Esophagus muscularis mucosa (tissue), 4 donors: Measurements from ENCODE around the gene NUBPL. TPM values are rescaled to one million over a fixed set of nuclear protein-coding genes. Genes with fewer than 3 reads are reported as not detected.

ENCODE experiments used
- DNase-seq: peaks from one replicate; pipeline ENCODE4 v3.0.0-alpha.2; 2017; ENCODE audit errors: extremely low spot score
- H3K27ac ChIP-seq, 4 donors: fragments of 200-600 bp; sonication (generic); replicated peaks in 1 of 4; 1 replicate in 3 of 4; 2 replicates in 1 of 4; pipeline ENCODE4 v1.5.1; 2016 to 2019; ENCODE audit warnings: mild to moderate bottlenecking in 1 of 4
- H3K27me3 ChIP-seq, 4 donors: fragments of 200-600 bp; sonication (generic); one replicate each; pipeline versions ENCODE4 v1.5.1 to v1.6.0; 2016 to 2019
- H3K36me3 ChIP-seq, 4 donors: fragments of 200-600 bp; sonication (generic); one replicate each; pipeline ENCODE4 v1.5.1; 2016 to 2019
- H3K4me1 ChIP-seq, 4 donors: fragments of 200-600 bp; sonication (generic); one replicate each; pipeline ENCODE4 v1.5.1; 2016 to 2019
- H3K4me3 ChIP-seq, 4 donors: fragments of 200-600 bp; sonication (generic); 1 replicate in 2 of 4; 2 replicates in 2 of 4; pipeline ENCODE4 v1.5.1; 2016 to 2019; ENCODE audit warnings: mild to moderate bottlenecking in 4 of 4, moderate library complexity in 1 of 4
- H3K9me3 ChIP-seq, 4 donors: fragments of 200-600 bp; sonication (generic); 1 replicate in 3 of 4; 2 replicates in 1 of 4; pipeline ENCODE4 v1.5.1; 2016 to 2019
- CTCF ChIP-seq, 3 experiments: fragments of 200-600 bp in 2 of 3; fragments of 450-650 bp in 1 of 3; sonication (generic) in 2 of 3; IDR thresholded peaks; one replicate each; pipeline ENCODE4 v1.5.1; 2017 to 2019; ENCODE audit warnings: antibody characterized with exemption in 3 of 3, mild to moderate bottlenecking in 2 of 3, moderate library complexity in 1 of 3
- EP300 ChIP-seq: sonication (generic); formaldehyde crosslinking; IDR thresholded peaks from one replicate; pipeline ENCODE4 v1.6.1; 2017; ENCODE audit warnings: antibody characterized with exemption
- POLR2A ChIP-seq: fragments of 450-650 bp; IDR thresholded peaks from one replicate; pipeline ENCODE4 v1.6.1; 2017; ENCODE audit warnings: antibody characterized with exemption, moderate library complexity, mild to moderate bottlenecking, low read depth
- POLR2AphosphoS5 ChIP-seq, 2 donors: sonication (generic); formaldehyde crosslinking; IDR thresholded peaks; one replicate each; pipeline ENCODE4 v1.6.1; 2017; ENCODE audit warnings: antibody characterized with exemption in 2 of 2
- WGBS: methylation state at CpG from one replicate; pipeline ENCODE4 v1.1.5; 2018; 5-methylcytosine and 5-hydroxymethylcytosine counted together
- intact Hi-C: fragments of 100-400 bp; cut with DNase I; formaldehyde crosslinking; loops from one replicate; pipeline ENCODE4 v1.15.1; 2023
- total RNA-seq, 4 donors: library from RNA; depleted of rRNA; stranded (reverse); fragments of >200 nt; gene quantifications; one replicate each; pipeline versions ENCODE4 v1.1.0 to v1.2.1, GENCODE V29; 2016

NUBPL gene
- total RNA-seq, 4 donors from 2014 or later = 10.3 to 13.6 (median 12.8) TPM

GRCh38 chr14:31881531-31882310 is 320.5 kb downstream of the NUBPL start:
- WGBS = 97% methylated on average over 4 of the region's 4 CpGs
- H3K4me3 ChIP-seq = no peak overlapping the region
- TF ChIP-seq CTCF (IDR thresholded peaks at IDR 0.05) (no peak), POLR2AphosphoS5 (IDR thresholded peaks at IDR 0.05) (no peak), EP300 (no peak), POLR2A (no peak)
- H3K36me3 ChIP-seq = no peaks in the 10 kb centered on the region
- intact Hi-C loops = no loop called here
- no peak overlapping the region for H3K27ac ChIP-seq
- peaks cover 8 to 20% (median 12%) of the 10 kb centered on the region in 4 donors for H3K4me1 ChIP-seq
- no peak for DNase-seq
- H3K27me3 ChIP-seq = no peaks in the 10 kb centered on the region
- H3K9me3 ChIP-seq = no peaks in the 10 kb centered on the region

GRCh38 chr14:31884238-31884637 is 323.0 kb downstream of the NUBPL start:
- H3K4me1 ChIP-seq = peaks cover 3 to 13% (median 10%) of the 10 kb centered on the region in 4 donors
- no peak for DNase-seq
- WGBS = 91% methylated on average over 2 of the region's 2 CpGs

GRCh38 chr14:31884776-31885379 is 323.7 kb downstream of the NUBPL start:
- intact Hi-C loops = no loop called here
- Histone ChIP-seq H3K4me3 (no peak overlapping the region), H3K27me3 (no peaks in the 10 kb centered on the region), H3K9me3 (no peaks in the 10 kb centered on the region), H3K27ac (no peak overlapping the region), H3K36me3 (no peaks in the 10 kb centered on the region), H3K4me1 (peaks cover 0 to 13% (median 10%) of the 10 kb centered on the region in 4 donors)
- DNase-seq = no peak
- no peak for TF ChIP-seq POLR2A
- no peak for TF ChIP-seq EP300
- TF ChIP-seq CTCF (IDR thresholded peaks at IDR 0.05) = no peak
- no peak for TF ChIP-seq POLR2AphosphoS5 (IDR thresholded peaks at IDR 0.05)
- 92% methylated on average over 7 of the region's 7 CpGs for WGBS

More at GRCh38 chr14:31884238-31884637, 323.0 kb downstream of the NUBPL start:
- H3K9me3 ChIP-seq = no peaks in the 10 kb centered on the region
- H3K27me3 ChIP-seq = no peaks in the 10 kb centered on the region
- intact Hi-C loops = no loop called here
- no peak overlapping the region for H3K4me3 ChIP-seq
- H3K36me3 ChIP-seq = no peaks in the 10 kb centered on the region
- H3K27ac ChIP-seq = no peak overlapping the region
- no peak for TF ChIP-seq POLR2A
- no peak for TF ChIP-seq CTCF (IDR thresholded peaks at IDR 0.05)
- no peak for TF ChIP-seq POLR2AphosphoS5 (IDR thresholded peaks at IDR 0.05)
- TF ChIP-seq EP300 = no peak

- Histone ChIP-seq H3K27me3 (no peaks in the 10 kb centered on the region), H3K4me1 (peaks cover 0 to 5% (median 2%) of the 10 kb centered on the region in 4 donors), H3K9me3 (no peaks in the 10 kb centered on the region), H3K4me3 (no peak overlapping the region), H3K27ac (no peak overlapping the region), H3K36me3 (no peaks in the 10 kb centered on the region)
- TF ChIP-seq POLR2A (no peak), POLR2AphosphoS5 (IDR thresholded peaks at IDR 0.05) (no peak), CTCF (IDR thresholded peaks at IDR 0.05) (no peak), EP300 (no peak)
- 73% methylated on average over 3 of the region's 3 CpGs for WGBS
- DNase-seq = no peak
- intact Hi-C loops = no loop called here
These were observed 325.1 kb downstream of the NUBPL start for GRCh38 chr14:31886156-31886835.
